Ramos (cell line): ENCODE measurements around the gene PDCL2.

Experiments
- in situ Hi-C: fragments of 300-500 bp; cut with MboI; formaldehyde crosslinking; loops from one replicate; pipeline ENCODE4 v1.14.3; 2022; ENCODE audit warnings: low sequenced_read_pairs; ENCODE audit not compliant: unreplicated experiment

The PDCL2 gene

DNA sequence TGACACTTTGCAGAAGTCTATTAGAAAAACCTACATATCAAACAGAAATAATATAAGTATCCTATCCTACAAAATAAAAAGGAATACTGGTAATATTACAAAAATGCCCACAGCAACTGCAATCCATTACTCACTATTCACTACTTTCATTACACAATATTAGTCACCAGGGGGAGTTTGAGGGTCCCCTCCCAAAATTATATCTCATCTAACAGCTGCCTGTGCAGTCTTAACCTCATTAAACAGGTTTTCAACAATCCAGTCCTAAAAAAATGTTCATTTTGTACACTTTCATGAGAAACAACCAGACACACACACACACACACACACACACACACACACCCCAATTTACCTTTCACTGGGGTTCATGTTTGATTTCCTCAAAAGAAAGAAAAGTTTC lies 48.2 kb downstream of the PDCL2 start:
- in situ Hi-C loops = no loop called here

DNA sequence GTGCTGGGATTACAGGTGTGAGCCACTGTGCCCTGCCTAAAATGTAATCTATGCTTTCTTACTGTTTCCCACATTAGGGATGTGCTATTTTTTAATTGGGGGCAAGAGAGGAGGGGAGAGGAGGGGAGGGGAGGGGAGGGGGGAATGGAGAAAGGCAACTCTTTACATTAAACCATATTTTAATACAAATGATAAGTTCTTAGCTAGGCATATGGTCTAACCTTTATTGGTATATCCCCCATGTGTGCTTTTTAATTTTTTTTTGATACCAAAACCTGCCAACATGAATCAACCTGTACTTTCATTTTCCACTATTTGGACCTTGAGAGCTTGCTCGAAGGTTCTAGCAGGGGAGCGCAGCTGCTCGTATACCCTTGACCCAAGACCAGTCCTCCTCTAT lies 51.8 kb downstream of the PDCL2 start:
- in situ Hi-C loops = no loop called here

DNA sequence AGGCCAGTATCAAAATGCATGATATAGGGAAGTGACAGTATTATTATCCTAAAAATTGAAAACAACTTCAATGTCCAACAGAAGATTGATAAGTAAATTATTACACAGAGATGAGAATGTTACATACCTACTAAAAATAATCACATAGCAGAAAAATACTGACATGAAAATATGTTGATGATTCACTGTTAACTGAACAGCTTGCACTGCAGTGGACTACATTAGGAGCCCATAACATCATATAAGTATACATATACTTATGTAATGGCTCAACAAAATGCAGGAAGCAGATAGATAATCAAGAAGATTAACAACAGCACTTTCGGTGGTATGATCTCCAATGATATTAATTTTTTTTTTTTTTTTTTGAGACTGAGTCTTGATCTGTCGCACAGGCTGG lies 52.4 kb downstream of the PDCL2 start:
- in situ Hi-C loops = no loop called here

DNA sequence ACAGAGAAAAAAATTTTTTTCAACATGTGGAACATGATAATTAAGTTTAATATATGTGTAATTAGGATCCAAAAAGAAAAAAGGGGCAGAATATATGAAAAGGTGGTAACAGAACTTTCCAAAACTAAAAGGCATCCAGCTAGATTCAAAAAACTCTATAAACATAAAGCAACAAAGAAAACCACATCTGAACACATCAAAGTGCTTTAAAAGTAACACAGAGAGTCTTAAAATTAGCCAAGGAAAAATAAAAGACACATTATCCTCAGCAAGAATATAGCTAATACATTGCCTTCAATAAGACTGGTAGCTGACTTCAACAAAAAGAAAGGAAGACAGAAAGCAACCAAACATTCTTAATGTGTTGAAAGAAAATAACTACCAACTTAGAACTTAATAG lies 53.5 kb downstream of the PDCL2 start:
- in situ Hi-C loops = no loop called here

DNA sequence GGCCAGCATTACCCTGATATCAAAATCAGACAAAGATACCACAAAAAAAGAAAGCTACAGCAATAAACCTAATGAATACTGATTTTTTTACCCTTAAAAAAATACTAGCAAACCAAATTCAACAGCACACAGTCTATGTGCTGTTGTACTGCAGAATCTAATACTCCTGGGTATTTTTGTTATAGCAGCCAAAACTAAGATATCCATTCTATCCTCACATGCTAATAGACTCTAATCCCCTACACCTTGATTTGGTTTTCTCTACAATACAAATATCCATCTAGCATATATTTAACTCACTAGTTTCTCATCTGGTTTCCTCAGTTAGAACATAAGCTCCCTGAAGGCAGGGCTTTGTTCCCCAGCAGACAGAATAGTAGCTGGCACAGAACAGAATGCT lies 57.7 kb downstream of the PDCL2 start:
- in situ Hi-C loops = no loop called here

DNA sequence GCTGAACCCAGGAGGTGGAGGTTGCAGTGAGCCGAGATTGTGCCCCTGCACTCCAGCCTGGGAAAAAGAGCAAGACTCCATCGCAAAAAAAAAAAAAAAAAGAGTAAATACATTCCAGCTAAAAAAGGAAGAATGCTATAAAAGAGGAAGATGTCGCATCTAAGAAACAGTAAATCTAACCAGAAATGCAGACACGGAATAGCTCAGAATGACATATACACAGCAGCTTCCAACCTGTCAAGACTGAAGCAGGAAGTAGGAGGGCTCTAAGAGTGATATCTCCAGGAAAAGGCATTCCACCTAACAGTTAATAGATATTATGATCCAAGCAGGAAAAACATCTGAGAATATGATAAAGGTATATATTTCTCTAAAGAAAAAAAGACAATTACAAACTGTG lies 61.4 kb downstream of the PDCL2 start:
- in situ Hi-C loops = no loop called here

DNA sequence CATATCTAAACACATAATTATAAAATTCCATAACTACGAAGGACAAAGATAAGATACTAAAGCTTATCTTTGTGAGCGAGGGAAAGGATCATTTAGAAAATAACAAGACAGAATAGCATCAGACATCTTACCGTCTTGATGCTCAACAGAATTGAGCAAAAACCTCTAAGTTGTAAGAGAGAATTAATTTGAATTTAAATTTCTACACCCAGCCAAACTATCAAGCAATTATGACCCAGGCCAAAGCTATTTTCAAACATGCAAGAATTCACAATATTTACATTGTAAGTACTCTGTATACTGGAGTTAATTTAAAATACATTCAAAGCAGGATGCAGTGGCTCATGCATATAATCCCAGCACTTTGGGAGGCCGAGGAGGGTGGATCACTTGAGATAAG lies 61.9 kb downstream of the PDCL2 start:
- in situ Hi-C loops = no loop called here

DNA sequence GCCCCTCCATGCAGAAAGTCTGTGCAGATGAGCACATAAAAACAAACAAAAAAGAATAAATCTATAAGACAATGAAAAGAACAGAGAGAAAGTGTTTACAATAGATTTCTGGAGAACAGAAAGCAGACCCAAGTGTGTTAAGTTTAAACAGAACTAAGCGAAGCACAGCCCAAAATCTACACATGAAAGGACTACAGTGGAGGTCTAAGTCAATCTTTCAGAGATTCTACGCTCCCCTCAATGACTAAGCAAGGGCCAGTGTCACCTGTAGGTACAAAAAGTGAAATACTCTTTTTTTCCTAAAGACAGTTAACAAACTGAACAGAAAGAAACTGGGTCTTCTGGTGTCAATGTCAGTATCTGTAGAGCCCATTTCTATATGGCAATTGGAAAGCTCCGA lies 63.6 kb downstream of the PDCL2 start:
- in situ Hi-C loops = no loop called here

DNA sequence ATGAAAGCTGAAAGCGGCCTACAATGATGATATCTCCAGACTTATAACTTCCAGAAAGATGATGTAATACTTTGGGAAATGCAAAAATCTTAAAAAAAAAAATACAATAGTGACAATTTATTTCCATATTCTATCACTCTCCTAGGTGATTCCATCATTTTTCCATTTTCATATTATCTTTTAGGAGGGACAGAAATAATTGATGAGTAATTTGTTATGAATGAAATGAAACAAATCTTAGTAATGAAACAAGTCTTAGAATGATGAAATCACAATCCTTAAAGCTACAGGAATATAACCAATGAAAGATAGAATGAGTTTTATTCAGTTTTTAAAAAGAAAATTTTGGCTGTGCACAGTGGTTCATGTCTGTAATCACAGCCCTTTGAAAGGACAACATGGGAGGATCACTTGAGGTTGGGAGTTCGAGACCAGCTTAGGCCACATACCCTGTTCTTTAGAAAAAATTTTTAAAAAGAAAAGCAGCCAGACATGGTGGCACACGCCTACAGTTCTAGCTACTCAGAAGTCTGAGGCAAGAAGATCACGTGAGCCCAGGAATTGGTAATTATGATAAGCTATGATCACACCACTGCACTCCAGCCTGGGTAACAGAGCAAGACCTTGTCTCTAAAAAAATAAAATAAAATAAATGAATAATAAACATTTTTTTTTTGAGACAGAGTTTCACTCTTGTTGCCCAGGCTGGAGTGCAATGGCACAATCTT lies 67.0 kb downstream of the PDCL2 start:
- in situ Hi-C loops = no loop called here

DNA sequence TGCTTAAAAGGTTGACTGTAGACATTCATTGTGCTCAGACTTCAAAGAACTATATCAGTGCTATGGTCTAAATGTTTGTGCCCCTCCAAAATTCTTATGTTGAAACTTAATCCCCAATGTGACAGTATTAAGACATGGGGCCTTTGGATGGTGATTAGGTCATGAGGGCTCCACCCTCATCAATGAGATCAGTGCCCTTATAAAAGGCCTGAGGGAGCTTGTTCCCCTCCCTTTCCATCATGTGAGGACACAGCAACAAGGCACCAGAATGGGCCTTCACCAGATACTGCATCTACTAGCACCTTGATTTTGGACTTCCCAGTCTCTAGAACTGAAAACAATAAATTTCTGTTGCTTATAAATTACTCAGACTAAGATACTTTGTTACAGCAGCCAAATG lies 73.6 kb downstream of the PDCL2 start:
- in situ Hi-C loops = no loop called here

DNA sequence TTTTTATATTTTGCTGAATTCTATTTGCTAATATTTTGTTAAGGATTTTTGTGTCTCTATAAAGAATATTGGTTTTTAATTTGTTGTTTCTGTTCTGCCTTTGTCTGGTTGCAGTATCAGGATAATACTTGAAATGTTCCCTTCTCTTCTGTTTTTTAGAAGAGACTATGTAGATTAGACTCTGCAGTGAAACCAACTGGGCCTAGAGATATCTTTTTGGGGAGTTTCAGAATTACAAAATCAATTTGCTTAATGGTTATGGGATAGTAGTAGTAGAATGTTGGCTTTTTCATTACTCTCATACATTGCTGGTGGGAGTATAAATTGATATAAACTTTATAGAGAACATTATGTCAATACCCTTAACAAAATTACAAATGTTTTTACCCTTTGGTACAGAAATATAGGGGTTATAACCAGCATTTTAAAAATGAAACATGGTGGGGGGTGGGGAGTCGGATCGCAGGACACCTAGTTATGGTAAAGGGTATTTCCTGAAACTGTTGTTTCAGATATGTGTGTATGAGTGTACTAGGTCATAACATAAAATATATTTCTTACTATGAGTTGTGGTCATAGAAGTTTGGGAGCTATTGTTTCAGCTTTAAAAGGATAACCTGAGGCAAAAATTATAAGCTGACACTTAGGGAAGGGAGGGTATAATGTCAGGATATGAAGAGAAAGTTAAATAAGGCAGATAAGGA lies 74.4 kb downstream of the PDCL2 start:
- in situ Hi-C loops = no loop called here

DNA sequence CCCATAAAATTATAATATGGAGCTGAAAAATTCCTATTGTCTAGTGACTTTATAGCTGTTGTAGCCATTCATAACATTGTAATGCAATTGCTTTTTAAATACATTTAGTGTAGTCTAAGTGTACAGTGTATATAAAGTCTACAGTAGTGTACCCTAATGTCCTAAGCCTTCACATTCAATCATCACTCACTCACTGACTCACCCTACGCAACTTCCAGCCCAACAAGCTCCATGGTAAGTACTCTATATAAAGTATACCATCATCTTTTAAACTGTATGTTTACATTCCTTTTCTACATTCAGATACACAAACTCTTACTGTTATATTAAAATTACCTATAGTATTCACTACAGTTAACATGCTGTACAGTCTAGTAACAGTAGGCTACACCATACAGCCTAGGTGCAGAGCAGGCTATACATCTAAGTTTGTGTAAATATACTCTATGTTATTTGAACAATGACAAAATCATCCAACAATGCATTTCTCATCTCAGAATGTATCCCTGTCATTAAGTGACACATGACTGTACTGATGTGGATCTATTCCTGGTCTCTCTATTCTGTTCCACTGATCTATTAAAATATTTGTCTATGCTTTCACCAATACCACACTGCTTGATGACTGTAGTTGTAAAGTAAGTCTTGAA lies 79.0 kb downstream of the PDCL2 start:
- in situ Hi-C loops = no loop called here

DNA sequence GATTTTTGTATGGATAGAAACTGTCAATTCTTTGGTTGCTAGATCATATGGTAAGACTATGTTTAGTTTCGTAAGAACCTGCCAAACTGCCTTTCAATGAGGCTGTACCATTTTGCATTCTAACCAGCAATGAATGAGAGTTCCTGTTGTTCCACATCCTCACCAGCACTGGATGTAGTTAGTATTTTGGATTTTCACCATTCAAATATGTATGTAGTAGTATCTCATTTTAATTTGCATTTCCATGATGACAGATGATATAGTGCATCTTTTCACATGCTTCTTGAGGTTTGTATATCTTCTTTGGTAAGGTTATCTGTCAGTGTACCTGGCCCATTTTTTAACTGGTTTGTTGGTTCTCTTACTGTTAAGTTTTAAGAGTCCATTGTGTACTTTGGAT lies 80.0 kb downstream of the PDCL2 start:
- in situ Hi-C loops = no loop called here

DNA sequence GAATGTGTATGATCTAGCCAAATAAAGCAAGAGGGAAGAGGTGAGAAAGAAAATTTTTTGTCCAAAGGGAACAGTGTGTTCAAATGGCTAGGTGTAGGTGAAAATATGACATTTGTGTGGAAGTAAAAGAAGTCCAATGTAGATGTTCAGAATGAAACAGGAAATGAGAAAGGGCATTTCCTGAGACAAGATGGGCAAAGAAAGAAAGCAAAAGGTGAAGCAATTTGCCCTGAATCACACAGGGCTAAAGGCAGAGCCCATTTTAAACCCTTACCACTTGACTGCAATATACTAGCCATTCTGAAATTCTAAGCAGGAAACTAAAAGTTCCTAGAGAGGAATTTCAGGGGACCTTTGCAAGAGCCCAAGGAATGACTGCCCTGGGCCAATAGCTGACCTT lies 81.4 kb downstream of the PDCL2 start:
- in situ Hi-C loops = no loop called here

DNA sequence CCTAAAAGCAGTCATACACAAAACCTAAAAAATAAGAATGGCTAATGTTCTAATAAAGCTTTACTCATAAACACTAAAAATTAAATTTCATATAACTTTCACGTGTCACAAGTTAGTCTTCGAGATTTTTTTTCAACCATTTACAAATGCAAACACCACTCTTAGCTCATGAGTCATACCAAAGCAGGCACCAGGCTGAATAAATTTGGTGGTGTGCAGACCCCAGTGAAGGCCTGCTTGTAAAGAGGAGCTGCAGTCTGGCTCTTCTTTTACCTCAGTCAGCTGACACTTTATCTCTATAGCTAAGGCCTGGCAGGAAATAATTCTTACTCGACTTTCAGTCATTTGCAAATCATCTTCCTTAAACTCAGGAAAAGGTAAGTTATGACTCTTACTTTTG lies 82.8 kb downstream of the PDCL2 start:
- in situ Hi-C loops = no loop called here

DNA sequence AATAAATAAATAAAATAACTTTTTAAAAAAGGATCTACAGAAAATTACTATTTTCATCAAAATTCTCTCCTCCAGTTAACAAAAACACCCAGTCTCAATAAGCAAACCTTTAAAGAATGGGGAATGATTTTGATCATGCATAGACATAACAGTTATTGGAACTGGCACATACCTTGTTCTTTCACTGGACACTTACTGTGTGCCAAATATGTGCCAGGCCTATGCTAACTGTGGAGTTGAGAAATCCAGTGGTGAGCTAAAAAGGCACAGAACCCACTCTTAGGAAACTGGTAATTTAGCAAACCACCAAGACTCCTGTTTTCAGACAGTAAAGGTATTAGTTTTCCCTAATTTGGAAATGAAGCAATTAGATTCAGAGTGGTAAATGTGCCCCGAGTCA lies 84.4 kb downstream of the PDCL2 start:
- in situ Hi-C loops = no loop called here
